HG03521 (cell line): ENCODE data around the gene BCS1L.

ENCODE experiments used
- ATAC-seq: cut with Tn5 transposase; IDR thresholded peaks from one replicate; pipeline ENCODE4 v1.9.1; 2021; ENCODE audit warnings: mild to moderate bottlenecking, moderate library complexity; ENCODE audit not compliant: unreplicated experiment

BCS1L gene

GRCh38 chr2:218711550-218711929 lies 52.1 kb downstream of the BCS1L start:
- no peak for ATAC-seq
